HG02571 (cell line): ENCODE measurements around the gene PDGFA.

Source experiments
- ATAC-seq: cut with Tn5 transposase; IDR thresholded peaks from one replicate; pipeline ENCODE4 v1.9.1; 2021; ENCODE audit warnings: mild to moderate bottlenecking, moderate library complexity; ENCODE audit not compliant: unreplicated experiment

Gene PDGFA

DNA sequence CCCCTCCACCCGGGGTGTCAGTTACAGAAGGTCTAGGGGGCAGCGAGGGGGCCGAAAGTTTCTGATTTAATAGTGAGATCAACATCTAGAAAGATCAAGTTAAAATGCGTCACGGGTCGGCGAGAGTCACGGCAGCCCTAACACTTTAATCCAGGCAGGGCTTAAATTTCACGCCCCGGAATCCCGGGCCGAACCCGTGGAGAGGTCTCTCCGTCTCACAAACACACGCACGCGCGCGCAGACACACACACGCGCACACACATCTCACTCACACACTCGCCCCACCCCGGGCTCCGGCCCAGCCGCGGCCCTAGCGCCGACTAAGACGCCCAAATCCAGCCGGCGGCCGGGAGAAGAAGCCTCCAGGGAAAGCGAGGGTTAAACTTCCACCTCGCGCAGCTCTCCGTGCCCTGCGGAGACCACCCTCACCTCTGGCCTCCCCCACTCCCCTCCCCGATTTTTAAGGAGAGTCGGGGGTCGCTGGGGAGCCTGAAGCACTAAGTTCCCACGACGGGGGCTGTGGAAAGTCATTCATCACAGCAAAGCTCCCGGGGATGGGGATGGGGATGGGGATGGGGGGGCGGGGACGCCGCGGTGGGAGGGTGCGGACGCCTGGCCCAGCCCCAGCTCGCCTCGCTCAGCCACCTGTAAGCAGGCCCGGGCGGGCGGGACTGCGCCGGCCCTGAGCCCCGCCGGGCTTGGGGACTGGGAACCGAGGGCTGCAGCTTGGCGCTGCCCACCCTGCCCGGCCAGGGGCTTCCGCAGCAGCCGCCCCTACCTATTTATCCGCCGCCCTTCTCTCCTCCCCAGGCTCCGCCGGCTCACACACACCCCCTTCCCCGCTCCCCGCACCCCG lies 1.6 kb downstream of the PDGFA start:
- ATAC-seq: no peak

DNA sequence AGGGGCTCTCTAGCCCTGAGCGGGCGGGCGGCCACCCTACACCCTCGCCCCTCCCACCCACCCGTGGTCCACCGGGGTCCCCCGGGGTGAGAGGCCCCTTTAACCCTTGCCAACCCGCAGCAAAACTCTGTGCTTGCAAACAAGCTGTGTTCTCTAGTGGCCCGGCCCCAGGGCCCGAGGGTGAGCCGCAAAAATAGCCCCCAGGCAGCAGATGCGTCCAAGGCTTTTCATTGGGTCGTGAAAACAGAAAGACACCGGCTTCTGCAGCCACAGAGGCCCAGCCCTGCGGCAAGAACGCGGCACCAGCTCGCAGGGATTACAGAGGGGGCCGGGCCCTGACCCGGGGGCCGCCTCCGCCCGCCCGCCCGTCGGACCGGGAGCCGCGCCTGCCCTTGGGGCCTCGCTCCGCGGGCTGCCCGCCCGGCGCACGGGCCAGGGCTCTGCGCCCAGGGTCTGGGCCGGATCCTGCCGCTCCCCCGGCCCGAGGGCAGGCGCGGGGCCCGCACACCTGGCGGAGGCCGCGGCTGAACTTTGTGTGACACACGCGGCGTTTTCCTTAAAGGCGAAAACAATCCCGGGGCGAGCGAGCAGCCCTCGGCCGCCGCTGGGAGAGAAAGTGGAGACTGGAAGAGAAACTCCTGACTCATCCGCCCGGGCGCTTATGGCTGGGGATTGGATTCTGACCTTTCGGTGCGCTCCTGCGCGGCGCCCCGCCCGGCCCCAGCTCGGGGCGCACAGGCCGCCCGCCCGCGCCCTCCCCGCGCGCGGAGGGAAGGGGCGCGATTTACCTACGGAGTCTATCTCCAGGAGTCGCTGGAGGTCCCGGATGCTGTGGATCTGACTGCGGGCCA lies 2.8 kb downstream of the PDGFA start:
- ATAC-seq: no peak

DNA sequence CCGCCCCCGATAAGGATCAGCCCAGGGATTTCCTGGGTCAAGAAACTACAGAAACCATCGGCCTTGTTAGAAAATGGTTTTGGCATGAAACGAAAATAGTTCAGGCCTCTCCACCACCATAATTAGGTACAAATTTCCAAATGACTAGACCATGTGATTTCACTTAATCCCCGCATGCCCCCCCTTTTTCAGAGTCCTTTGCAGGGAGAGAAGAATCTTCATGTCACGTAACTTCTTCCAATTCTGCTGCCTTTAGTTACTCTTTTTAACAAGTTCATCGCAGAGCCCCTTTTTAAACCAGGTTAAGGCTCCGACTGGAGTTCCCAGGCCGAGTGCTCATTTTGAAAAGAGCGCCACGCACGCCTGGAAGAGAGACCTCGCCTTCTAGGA lies 3.4 kb downstream of the PDGFA start:
- ATAC-seq: no peak

DNA sequence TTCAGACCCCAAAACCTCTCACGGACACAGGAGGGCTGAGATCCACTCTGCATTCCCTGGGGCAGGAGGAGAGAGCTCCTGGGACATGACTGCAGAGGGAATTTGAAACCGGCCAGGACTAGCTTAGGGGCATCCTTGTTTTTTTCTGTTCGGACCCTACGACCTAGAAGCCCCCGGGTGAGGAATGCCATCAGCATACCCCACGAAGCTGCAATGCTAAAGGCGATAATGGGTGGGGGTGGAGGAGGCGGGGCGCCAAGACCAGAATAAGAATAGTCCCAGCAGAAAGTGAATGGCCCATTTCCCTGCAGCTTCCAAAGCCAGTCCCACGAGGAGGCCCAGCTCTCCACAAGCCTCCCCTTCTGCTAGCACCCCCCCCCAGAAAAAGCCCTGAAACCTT lies 4.0 kb downstream of the PDGFA start:
- ATAC-seq: no peak

DNA sequence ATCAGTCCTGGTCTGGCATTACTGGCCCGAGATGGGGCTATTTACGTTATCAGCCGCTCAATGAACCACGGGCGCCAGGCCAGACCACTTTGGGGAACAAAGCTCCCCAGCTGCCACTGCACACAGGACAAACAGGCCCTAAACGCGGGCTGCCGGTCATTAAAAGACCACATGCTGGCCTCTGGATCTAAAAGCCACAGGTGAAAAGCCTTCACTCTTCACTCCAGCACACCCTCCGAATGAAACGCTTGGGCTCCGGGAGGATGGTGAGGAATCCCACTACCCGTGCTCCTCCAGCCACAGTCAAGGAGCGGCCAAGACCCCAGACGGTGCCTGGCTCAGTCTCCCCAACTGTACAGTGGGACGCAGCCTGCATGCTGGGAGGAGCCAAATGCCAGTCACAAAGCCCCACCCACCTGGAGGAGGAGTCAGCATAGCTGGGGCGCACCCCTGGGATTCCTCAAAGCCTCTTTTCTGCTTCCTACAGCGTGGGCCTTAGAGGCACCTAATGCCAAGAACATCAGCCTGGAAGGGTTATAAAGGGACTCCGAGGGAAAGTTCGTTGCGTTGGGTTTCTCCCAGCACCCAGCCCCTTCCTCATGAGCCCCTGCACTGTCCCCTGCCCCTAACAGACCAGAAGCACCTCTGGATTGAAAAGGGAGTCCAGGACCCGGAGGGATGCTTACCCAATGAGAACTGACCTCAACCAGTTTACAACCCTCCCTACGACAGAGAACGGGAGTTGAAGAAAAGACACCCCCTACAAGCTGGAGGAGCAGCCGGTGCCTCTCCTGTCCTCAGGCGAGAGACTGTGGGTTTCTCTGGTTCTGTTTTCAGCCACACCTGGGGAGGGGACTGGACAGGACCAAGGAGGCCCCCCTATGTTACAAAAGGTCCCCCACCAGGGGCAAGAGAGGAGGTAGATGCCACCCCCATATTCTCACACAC lies 4.7 kb downstream of the PDGFA start:
- ATAC-seq: no peak

DNA sequence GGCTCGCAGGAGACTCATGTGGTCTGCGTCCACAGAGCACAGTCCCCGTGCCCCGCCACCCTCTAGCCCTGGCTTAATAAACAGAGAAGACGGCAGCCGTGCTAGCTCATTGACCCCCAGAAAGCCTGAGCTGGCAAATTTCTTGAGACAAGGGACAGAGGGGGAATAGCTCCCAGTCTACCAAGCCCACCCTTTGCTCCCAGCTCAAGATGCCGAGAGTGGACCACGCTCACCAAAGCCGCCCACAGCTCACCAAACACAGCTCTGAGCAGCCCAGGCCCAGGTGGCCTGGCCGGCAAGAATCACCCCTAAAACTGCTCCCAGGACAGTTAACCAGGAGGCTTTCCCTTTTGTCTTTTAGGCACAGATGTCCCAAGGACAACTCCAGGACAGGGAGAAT lies 5.4 kb downstream of the PDGFA start:
- ATAC-seq: no peak

DNA sequence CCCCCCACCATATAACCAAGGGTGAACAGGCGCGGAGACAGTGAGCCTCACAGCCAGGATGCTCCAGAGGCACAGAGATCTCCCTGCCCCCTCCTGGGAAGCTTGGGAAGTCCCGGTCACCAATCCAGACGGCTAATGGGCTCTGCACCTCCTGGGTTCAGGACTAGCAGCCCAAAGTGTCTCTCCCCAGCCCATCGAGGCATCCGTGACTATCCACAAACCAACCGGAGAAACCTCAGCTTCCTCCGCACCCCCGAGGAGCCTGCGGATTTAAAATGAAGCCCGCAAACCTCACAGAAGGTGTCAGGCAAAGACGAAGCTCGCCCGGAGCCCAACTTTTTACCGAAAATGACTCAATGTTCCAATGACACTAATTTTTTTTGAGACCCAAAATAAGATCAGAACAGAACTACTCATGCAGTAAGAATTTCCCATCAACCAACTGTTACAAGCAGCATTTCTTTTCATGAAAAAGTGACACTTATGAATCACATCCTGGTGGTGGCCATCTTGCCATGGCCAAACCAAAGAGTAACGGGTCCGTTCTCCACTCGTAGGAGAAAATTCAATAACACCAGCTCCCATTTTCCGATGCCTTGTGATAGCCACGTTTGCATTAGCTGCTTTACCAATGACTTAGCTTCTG lies 6.0 kb downstream of the PDGFA start:
- ATAC-seq: no peak

DNA sequence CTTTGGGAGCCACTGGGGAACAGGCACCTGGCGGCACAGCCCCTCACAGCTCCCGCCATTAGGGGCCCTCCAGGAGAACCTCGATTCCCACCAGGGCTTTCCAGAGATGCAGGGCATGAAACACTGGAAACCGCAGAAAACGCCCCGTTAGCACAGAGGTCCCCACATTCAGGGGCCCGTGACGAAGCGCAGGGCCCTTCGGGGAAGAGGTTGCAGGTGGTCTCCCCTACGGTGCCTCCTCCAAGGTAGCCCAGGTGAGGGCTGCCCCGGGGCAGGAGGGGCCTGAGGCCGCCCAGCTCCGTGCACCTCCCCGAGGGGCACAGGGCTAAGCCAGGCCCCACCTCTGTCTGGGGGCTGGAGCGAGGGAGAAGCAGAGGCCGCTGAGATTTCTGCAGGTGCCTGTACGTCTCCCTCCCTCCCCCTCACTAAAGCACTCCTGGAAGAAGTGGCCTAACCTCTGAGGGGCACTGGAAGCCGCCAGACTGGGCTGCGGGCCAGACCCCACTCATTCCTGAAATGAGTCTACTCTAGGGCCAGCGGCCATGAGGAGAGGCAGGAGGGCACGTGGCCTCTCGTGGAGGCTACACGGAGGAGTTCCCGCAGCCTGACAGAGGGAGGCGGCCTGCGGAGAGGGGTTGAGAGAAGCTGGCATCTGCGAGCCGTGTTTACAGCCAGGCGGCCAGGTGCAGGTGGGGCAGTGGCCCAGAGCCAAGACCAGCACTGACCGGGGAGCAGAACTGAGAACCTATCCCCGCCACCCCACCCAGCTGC lies 6.9 kb downstream of the PDGFA start:
- no peak for ATAC-seq

DNA sequence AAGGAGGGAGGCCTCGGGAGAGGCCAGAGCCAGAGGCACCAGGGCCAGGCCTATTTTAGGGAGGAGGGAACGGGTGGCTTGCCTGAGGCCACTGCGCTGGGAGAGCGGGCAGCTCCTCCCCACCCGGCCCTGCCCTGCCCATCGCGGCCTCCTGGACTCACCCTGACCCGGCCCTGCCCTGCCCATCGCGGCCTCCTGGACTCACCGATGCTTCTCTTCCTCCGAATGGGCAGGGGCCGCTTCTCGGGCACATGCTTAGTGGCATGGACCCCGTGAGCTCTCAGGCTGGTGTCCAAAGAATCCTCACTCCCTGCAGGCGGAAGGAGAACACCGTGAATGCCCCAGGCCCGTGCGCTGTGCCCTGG lies 7.5 kb downstream of the PDGFA start:
- no peak for ATAC-seq

DNA sequence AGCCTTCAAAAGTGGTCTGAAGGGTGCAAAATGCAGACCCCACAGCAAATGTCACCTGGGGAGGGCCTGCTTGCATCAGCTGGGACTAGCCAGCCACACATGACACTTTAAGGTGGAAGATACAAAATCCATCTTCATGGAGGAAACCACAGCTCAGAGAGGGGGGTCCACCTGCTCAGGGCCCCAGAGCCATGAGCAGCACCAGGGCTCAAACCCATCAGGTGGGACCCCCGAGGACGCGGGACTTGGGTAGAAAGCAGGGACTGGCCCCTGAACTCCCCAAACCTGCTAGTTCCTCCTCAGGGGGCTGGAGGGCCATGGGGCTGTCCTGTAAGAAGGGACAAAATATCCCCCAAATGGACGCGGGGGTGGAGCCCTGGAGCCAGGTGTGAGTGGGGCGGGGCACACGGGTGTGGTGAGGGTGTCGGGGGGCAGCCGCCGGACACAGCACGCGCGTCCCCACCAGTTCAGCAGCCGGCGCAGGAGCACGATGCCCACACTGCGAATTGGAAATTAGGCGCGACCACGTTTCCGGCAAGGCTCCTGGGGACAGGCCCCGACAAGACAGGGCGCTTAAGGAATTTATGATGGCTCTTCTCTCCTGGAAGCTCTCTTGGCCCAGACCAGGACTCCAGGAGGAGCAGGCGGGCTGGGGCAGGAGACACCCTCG lies 8.0 kb downstream of the PDGFA start:
- no peak for ATAC-seq

DNA sequence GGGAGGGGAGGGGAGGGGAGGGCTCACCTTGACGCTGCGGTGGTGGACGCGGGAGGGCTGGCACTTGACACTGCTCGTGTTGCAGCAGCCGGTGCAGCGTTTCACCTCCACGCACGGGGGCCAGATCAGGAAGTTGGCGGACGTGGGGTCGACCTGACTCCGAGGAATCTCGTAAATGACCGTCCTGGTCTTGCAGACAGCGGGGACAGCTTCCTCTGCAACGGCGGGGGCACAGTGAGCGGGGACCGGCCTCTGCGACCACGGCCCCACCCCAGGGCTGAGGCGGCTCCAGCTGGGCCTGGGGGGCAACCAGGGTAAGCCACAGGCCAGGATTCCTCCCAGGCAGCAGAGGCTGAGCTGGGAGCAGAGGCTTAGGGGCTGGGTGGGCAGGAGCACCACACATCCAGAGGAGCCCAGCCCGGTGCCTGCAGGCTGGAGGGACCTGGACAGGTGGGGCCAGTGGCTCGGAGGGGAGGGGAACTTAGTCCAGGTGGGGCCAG lies 8.8 kb downstream of the PDGFA start:
- ATAC-seq: no peak

DNA sequence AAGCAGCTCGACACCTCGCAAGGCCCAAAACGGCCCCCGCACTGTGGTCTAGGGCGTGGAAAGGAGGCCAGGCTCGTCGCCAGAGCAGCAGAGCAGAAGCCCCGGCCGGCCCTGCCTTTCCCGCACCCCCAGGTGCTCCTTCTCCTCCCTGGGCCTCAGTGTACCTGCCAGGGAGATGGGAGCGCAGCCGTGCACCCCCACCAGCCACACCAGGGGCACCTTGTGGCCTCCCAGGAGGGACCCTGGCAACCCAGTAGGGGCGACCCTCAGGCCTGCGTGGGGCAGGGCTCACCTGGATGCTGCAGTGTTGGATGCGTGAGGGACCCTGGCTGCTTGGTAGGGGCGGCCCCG lies 9.5 kb downstream of the PDGFA start:
- no peak for ATAC-seq

DNA sequence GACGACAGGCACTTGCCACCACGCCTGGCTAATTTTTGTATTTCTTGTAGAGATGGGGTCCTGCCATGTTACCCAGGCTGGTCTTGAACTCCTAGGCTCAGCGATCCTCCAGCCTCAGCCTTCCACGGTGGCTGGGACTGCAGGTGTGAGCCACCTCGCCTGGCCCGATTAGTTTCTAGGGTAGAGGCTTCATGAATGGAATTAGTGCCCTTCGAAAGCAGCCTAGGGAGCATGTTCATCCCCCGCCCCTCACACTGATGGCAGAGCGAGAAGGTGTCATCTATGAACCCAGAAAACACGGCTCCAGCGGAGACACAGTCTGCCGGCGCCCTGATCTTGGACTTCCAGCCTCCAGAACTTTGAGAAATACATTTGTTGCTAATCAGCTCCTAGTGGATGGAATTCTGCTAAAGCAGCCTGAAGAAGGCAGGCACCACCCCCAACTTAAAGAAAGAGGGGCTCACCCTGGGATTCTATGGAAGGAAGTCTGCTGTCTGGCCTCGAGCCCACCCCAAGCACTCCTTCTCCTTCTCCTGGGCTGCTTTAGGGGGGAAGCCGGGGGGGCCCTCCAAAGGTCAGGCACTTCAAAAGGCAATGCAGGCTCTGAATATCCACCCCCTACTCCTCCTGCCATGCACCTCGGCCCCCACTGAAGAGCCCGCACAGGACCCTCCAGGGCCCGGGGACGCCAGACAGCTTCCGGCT lies 10.1 kb downstream of the PDGFA start:
- ATAC-seq: no peak

DNA sequence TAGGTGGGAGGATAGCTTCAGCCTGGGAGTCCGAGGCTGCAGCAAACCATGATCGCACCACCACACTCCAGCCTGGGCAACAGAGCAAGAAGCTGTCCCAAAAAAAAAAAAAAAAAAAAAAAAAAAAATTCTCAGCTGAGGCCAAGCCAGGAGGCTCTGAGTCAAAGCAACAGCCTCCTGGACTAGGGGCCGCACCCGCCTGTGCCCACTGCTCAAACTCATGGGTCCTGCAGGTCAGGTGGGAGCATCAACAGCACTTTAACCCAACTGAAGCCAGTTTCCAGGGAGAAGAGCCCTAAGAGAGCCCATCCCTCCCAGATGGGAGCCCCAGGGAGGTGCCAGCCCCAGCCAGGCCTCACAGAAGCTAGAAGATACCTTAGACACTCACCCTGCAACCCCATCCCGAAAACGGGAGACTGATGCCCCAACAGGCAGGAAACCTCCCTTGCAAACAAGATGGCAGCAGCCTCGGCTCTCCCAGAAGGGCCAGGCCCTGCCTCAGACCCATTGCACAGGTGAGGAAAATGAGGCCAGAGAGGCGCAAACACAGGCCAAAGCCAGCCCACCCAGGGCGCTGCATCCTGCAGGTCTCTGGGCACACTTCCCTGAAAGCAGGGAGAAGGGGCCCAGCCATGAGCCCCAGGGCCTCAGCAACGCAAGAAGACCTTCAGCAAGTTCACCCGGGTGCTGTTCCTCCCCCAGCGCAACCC lies 11.0 kb downstream of the PDGFA start:
- no peak for ATAC-seq

DNA sequence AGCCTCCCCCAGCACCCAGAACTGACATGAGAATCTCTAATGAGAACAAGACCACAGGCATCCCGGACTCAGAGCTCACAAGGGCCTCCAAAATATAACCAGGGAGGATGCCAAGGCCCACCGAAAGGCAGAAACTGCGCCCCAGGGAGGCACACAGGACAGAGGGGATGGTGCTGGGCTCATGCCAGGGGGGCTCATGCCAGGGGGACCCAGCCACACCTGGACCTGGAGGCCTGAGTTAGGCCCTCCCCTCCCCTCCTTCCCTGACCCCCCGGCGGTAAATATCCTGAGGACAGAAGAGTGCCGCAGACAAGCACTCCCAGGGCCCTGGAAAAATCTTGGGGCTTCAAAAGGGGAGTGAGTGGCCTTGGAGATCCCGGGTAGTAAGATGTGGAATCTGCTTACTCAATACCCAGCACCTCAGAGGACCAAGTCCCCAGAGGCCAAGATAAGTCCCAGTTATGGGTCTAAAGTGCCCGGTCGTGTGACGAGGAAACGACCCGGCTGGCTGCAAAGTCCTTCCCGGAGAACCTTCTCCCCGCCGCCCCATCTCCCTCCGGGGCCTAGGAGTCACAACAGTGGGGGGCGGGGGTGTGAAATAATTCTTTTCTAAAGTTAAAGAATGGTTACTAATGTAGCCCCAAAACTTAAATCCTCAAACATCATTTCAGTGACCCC lies 11.9 kb downstream of the PDGFA start:
- ATAC-seq: no peak

DNA sequence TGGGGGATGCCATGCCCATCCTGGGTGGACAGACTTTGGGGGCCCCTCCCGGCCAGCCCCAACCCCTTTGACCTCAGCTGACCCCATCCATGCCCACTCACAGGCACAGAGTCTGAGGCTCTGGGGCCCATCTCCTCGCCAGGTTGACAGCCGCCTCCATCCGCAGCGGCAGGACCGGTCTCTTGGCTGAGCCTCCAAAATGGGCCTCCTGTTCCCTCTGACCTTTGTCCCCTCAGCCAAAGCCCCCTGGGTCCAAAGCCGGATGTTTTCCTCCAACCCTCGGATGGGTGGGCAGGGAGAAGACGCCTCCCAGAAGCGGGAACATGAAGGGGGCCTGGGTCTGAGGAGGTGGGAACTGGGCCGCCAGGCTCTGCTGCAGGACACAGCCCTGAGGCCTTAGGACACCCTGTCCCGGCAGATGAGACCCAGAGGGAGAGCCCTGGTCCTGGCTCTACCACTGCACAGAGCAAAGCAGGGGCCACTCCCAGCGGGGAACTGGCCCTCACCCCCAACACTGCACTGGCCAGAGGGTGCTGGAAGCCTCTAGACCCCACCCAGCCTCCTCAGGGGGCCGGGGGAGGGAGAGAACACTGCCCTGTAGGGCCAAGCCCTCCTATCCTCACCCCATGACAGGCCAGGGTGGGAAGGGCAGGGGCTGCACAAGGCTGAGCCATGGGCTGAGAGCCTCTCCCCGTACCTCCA lies 12.6 kb downstream of the PDGFA start:
- ATAC-seq: no peak

DNA sequence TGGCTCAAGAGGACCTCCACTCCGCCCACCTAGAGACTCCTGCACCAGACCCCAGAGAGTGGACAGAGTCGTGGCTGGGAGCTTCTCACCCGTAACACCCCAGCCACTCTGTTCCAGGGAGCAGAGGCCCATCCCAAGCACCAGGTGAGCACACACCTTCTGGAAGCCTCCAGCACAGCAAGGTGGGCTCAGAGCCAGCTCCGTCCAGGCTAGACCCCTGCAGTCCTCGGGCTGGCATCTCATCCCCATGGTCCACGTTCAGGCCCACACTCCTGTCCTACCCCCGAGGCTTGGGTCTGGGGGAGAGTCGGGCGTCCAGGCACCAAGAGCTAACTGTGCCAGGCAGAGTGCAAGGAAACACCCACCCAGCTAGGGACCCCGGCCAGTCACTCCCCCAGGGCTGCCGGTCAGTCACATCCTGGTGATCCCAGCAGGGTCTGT lies 13.2 kb downstream of the PDGFA start:
- no peak for ATAC-seq
